H1 (cell line): ENCODE data around the gene ARV1. TPM values are rescaled to one million over a fixed set of nuclear protein-coding genes. Genes with fewer than 3 reads are reported as not detected.

Source experiments
- CTCF ChIA-PET: fragments of 300-600 bp; sonication (Branson Sonifier 250); formaldehyde crosslinking; loops from one replicate; lab custom pipeline; 2021; ENCODE audit not compliant: partially characterized antibody; lab: Charles Lee
- POLR2A ChIA-PET: fragments of 300-600 bp; sonication (Branson Sonifier 250); formaldehyde crosslinking; loops from one replicate; lab custom pipeline; 2021; ENCODE audit warnings: inconsistent platforms; ENCODE audit not compliant: partially characterized antibody; lab: Charles Lee
- DNase-seq, 2 experiments: peaks; one replicate each; pipeline versions ENCODE4 v3.0.0 to v3.0.0-alpha.2; 2010 to 2022; ENCODE audit warnings: low spot score in 2 of 2, low read depth in 1 of 2, mixed read lengths in 1 of 2
- FAIRE-seq: peaks from 2 replicates; lab custom pipeline; 2011; peaks lifted over from hg19 to GRCh38; lab: Jason Lieb, UNC
- H2AFZ ChIP-seq: 2 replicates; pipeline ENCODE4 v1.8.1; 2012; ENCODE audit warnings: low read length, inconsistent platforms
- H2AK5ac ChIP-seq: 2 replicates; pipeline ENCODE4 v1.6.1; 2013; ENCODE audit warnings: low read depth, low read length
- H2BK120ac ChIP-seq: replicated peaks from 2 replicates; pipeline ENCODE3; 2013; ENCODE audit warnings: low read depth, low read length, inconsistent platforms
- H2BK12ac ChIP-seq: 2 replicates; pipeline ENCODE4 v1.6.1; 2013; ENCODE audit warnings: low read depth, low read length
- H2BK15ac ChIP-seq: 2 replicates; pipeline ENCODE4 v1.6.1; 2013; ENCODE audit warnings: low read length
- H2BK20ac ChIP-seq: 2 replicates; pipeline ENCODE4 v1.6.1; 2013; ENCODE audit warnings: low read length
- H2BK5ac ChIP-seq: 2 replicates; pipeline ENCODE4 v1.6.1; 2013; ENCODE audit warnings: low read depth, low read length
- H3K14ac ChIP-seq: 2 replicates; pipeline ENCODE4 v1.6.1; 2013; ENCODE audit warnings: inconsistent platforms; ENCODE audit not compliant: insufficient read length
- H3K18ac ChIP-seq: 2 replicates; pipeline ENCODE4 v1.6.1; 2013; ENCODE audit warnings: low read length; ENCODE audit errors: extremely low read depth
- H3K23ac ChIP-seq: 2 replicates; pipeline ENCODE4 v1.6.1; 2013; ENCODE audit warnings: inconsistent platforms; ENCODE audit not compliant: insufficient read length
- H3K23me2 ChIP-seq: 2 replicates; pipeline ENCODE4 v1.6.1; 2013; ENCODE audit warnings: low read depth, low read length
- H3K27ac ChIP-seq: 2 replicates; pipeline ENCODE4 v1.6.1; 2011; ENCODE audit warnings: low read depth, low read length, inconsistent platforms
- H3K27me3 ChIP-seq, 4 experiments: replicated peaks in 1 of 4; 1 replicate in 1 of 4; 2 replicates in 3 of 4; pipeline versions ENCODE4 v1.6.1 to v1.8.1; 2011 to 2013; ENCODE audit warnings: low read length in 3 of 4, mild to moderate bottlenecking in 3 of 4, inconsistent platforms in 2 of 4, mixed read lengths in 2 of 4, moderate library complexity in 1 of 4; ENCODE audit not compliant: control insufficient read depth in 3 of 4, insufficient read depth in 3 of 4; ENCODE audit errors: extremely low read depth in 1 of 4
- H3K36me3 ChIP-seq, 4 experiments: 2 replicates each; pipeline versions ENCODE4 v1.6.1 to v1.8.1; 2011 to 2013; ENCODE audit warnings: mild to moderate bottlenecking in 4 of 4, low read length in 3 of 4, moderate library complexity in 2 of 4, control low read depth in 1 of 4, inconsistent platforms in 1 of 4; ENCODE audit not compliant: insufficient read depth in 4 of 4, control insufficient read depth in 2 of 4
- H3K4ac ChIP-seq: replicated peaks from 2 replicates; pipeline ENCODE3; 2013; ENCODE audit warnings: low read length, low read depth, mixed read lengths, inconsistent platforms; ENCODE audit not compliant: insufficient read length
- H3K4me1 ChIP-seq, 4 experiments: replicated peaks in 1 of 4; 1 replicate in 1 of 4; 2 replicates in 3 of 4; pipeline versions ENCODE4 v1.6.1 to v1.8.1; 2011 to 2013; ENCODE audit warnings: low read length in 3 of 4, inconsistent platforms in 2 of 4, mixed read lengths in 1 of 4; ENCODE audit not compliant: insufficient read depth in 4 of 4, control insufficient read depth in 3 of 4
- H3K4me2 ChIP-seq, 2 experiments: 2 replicates each; pipeline versions ENCODE4 v1.6.1 to v1.8.1; 2011 to 2013; ENCODE audit warnings: low read depth in 2 of 2, low read length in 2 of 2, control low read depth in 1 of 2, inconsistent platforms in 1 of 2, mild to moderate bottlenecking in 1 of 2; ENCODE audit not compliant: insufficient read depth in 1 of 2
- H3K4me3 ChIP-seq, 4 experiments: fragments of 200-600, 300-600 bp in 1 of 4; sonication (generic), shearing (Covaris generic), sonication (Bioruptor Twin) in 1 of 4; 2 replicates each; pipeline versions ENCODE4 v1.5.1 to v1.8.1; 2011 to 2016; ENCODE audit warnings: low read length in 4 of 4, low read depth in 3 of 4, control low read depth in 2 of 4, inconsistent platforms in 2 of 4, mild to moderate bottlenecking in 2 of 4, mixed read lengths in 1 of 4, moderate library complexity in 1 of 4; ENCODE audit not compliant: insufficient read depth in 2 of 4; ENCODE audit errors: extremely low read depth in 1 of 4
- H3K56ac ChIP-seq: replicated peaks from 2 replicates; pipeline ENCODE3; 2013; ENCODE audit warnings: low read depth, mild to moderate bottlenecking, mixed read lengths, low read length, inconsistent platforms; ENCODE audit not compliant: insufficient read length
- H3K79me1 ChIP-seq: 2 replicates; pipeline ENCODE4 v1.6.1; 2013; ENCODE audit warnings: low read depth, low read length, control low read depth
- H3K79me2 ChIP-seq, 2 experiments: 2 replicates each; pipeline versions ENCODE4 v1.6.1 to v1.8.1; 2012 to 2013; ENCODE audit warnings: low read length in 2 of 2, mild to moderate bottlenecking in 2 of 2, inconsistent platforms in 1 of 2; ENCODE audit not compliant: insufficient read depth in 2 of 2, control insufficient read depth in 1 of 2
- H3K9ac ChIP-seq, 4 experiments: replicated peaks in 1 of 4; 1 replicate in 1 of 4; 2 replicates in 3 of 4; pipeline versions ENCODE4 v1.6.1 to v1.8.1; 2011 to 2013; ENCODE audit warnings: low read depth in 3 of 4, low read length in 3 of 4, control low read depth in 2 of 4, mild to moderate bottlenecking in 2 of 4, moderate library complexity in 2 of 4, inconsistent platforms in 1 of 4; ENCODE audit errors: extremely low read depth in 1 of 4
- H3K9me3 ChIP-seq, 2 experiments: 2 replicates each; pipeline versions ENCODE4 v1.6.1 to v1.8.1; 2012 to 2013; ENCODE audit warnings: mild to moderate bottlenecking in 2 of 2, moderate library complexity in 2 of 2, control low read depth in 1 of 2, inconsistent platforms in 1 of 2, low read depth in 1 of 2, low read length in 1 of 2, mixed read lengths in 1 of 2; ENCODE audit not compliant: insufficient read depth in 2 of 2
- H4K20me1 ChIP-seq, 2 experiments: replicated peaks in 1 of 2; 2 replicates each; pipeline versions ENCODE3 to v1.8.1; 2011 to 2013; ENCODE audit warnings: inconsistent platforms in 2 of 2, low read length in 2 of 2, mild to moderate bottlenecking in 1 of 2; ENCODE audit not compliant: insufficient read depth in 2 of 2, control insufficient read depth in 1 of 2
- H4K5ac ChIP-seq: 2 replicates; pipeline ENCODE4 v1.6.1; 2013; ENCODE audit warnings: low read length, low read depth, mixed read lengths, inconsistent platforms; ENCODE audit not compliant: insufficient read length
- H4K8ac ChIP-seq: 2 replicates; pipeline ENCODE4 v1.8.0; 2013; ENCODE audit warnings: mild to moderate bottlenecking, moderate library complexity, low read length, inconsistent platforms; ENCODE audit not compliant: insufficient read depth; ENCODE audit errors: extremely low read depth
- H4K91ac ChIP-seq: replicated peaks from 2 replicates; pipeline ENCODE3; 2013; ENCODE audit warnings: low read length, mixed read lengths, inconsistent platforms; ENCODE audit not compliant: insufficient read length
- CHD1 ChIP-seq: IDR thresholded peaks from 2 replicates; pipeline ENCODE4 v1.6.1; 2012; ENCODE audit warnings: low read depth, low read length, improper control_type of control experiment
- EGR1 ChIP-seq: IDR thresholded peaks from 2 replicates; pipeline ENCODE4 v1.6.1; 2011; ENCODE audit warnings: low read depth, low read length, borderline replicate concordance
- GTF2F1 ChIP-seq: IDR thresholded peaks from 2 replicates; pipeline ENCODE4 v1.6.1; 2012; ENCODE audit warnings: low read depth, low read length, improper control_type of control experiment, borderline replicate concordance
- JUN ChIP-seq: IDR thresholded peaks from 2 replicates; pipeline ENCODE4 v1.6.1; 2011; ENCODE audit warnings: low read depth, mild to moderate bottlenecking, improper control_type of control experiment, low read length
- KDM1A ChIP-seq: fragments of 200-600, 300-600 bp; sonication (generic); IDR thresholded peaks from 2 replicates; pipeline ENCODE4 v1.7.1; 2016; ENCODE audit warnings: mild to moderate bottlenecking, low read length, borderline replicate concordance
- NANOG ChIP-seq: IDR thresholded peaks from 2 replicates; pipeline ENCODE4 v1.6.1; 2011; ENCODE audit warnings: low read length, low read depth, mild to moderate bottlenecking, inconsistent platforms; ENCODE audit not compliant: insufficient read depth, poor library complexity, severe bottlenecking
- RFX5 ChIP-seq: IDR thresholded peaks from 2 replicates; pipeline ENCODE4 v1.6.1; 2011; ENCODE audit warnings: low read depth, low read length, improper control_type of control experiment, borderline replicate concordance
- RNF2 ChIP-seq: fragments of 200-900, 300-1000 bp; sonication (generic); IDR thresholded peaks from 2 replicates; pipeline ENCODE4 v1.7.1; 2016; ENCODE audit warnings: borderline replicate concordance, low read depth, mild to moderate bottlenecking, antibody characterized with exemption, low read length; ENCODE audit not compliant: poor library complexity, severe bottlenecking; ENCODE audit errors: missing control alignments
- TBP ChIP-seq: IDR thresholded peaks from 2 replicates; pipeline ENCODE4 v1.6.1; 2011; ENCODE audit warnings: low read depth, low read length, improper control_type of control experiment
- TEAD4 ChIP-seq: IDR thresholded peaks from 2 replicates; pipeline ENCODE4 v1.6.1; 2012; ENCODE audit warnings: low read depth, low read length, inconsistent platforms, mixed read lengths
- WGBS, 2 experiments: shearing (Covaris generic) in 1 of 2; methylation state at CpG; one replicate each; pipeline versions ENCODE4 v1.1.6 to v1.1.7; 2013 to 2015; ENCODE audit warnings: low lambda C conversion rate in 2 of 2, mixed read lengths in 2 of 2, inconsistent platforms in 1 of 2, low coverage in 1 of 2, missing lambda C conversion rate in 1 of 2; ENCODE audit not compliant: insufficient replicate concordance in 2 of 2, insufficient coverage in 1 of 2, insufficient read length in 1 of 2; ENCODE audit errors: extremely low coverage in 1 of 2, missing lambda C conversion rate in 1 of 2; 5-methylcytosine and 5-hydroxymethylcytosine counted together
- polyA plus RNA-seq, 7 experiments: library from polyadenylated mRNA; depleted of rRNA in 3 of 7; stranded (reverse) in 5 of 7; unstranded in 2 of 7; fragments of >200 nt in 5 of 7; fragments of 200-250 nt in 2 of 7; gene quantifications; 1 replicate in 5 of 7; 2 replicates in 1 of 7; 4 replicates in 1 of 7; pipeline versions ENCODE4 v1.2.1 to v1.2.3, GENCODE V29; 2011 to 2013; ENCODE audit warnings: missing spikeins in 2 of 7, mixed read lengths in 2 of 7
- total RNA-seq: library from RNA; stranded (reverse); fragmentation: NEBNext Ultra II Directional; extraction: Animal tissue kit (Norgen Biotek cat#: 25700); gene quantifications from 2 replicates; pipeline ENCODE4 v1.2.1, GENCODE V29; 2021

ARV1 gene
- total and polyA plus RNA-seq, 2 of the 8 experiments (the other 6 are each of a cell fraction or from before 2014, with no cell fraction given): 13.1 to 13.4 TPM

DNA sequence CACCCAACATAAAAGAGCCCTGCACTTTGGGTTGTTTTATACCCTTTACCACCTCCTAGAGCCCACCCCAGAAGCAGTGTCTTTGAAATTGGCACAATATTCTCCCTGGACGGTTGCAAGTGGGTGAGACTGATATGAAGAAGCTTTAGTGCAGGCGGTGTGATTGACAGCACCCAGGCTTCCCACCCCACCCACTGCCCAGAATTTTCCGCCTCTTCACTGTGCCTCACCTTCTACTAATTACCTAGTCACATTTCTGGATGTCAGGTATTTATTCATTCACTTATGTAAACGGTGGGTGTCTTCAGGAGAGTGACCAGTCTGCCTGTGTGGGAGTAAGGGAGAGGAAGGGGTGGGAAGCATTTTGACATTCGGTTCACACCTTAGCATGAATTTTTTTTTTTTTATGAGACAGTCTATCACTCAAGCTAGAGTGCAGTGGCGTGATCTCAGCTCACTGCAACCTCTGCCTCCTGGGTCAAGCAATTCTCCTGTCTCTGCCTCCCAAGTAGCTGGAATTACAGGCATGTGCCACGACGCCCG lies 62.9 kb downstream of the ARV1 start:
- H3K9ac ChIP-seq: no peak overlapping the region
- peaks cover 0 to 5% (median 2%) of the 10 kb centered on the region in 4 experiments; a peak in 5 of 7 replicates for H3K4me1 ChIP-seq
- no peak overlapping the region for H2BK20ac ChIP-seq
- no peak overlapping the region for H3K4me3 ChIP-seq
- ChIA-PET POLR2A (no interaction called here), CTCF (interaction anchor here (0.6 to 1.9 kb wide), 4 partner anchors 8 to 179 kb away, joined by 3 to 6 read pairs (median 3); no protein-coding TSS in a partner anchor)
- H4K20me1 ChIP-seq: peaks cover 2 to 5% of the 10 kb centered on the region in 2 experiments
- no peak overlapping the region for H3K4me2 ChIP-seq
- H4K5ac ChIP-seq: no peak overlapping the region
- H4K91ac ChIP-seq: no peak overlapping the region
- no peak overlapping the region for H2BK12ac ChIP-seq
- no peak overlapping the region for H3K18ac ChIP-seq
- H3K36me3 ChIP-seq: no peaks in the 10 kb centered on the region; a peak in 1 of 8 replicates
- WGBS, 2 experiments: 80% methylated on average over 9 of the region's 9 CpGs; no CpG with 5 or more reads in 1 of the 2 experiments
- no peak overlapping the region for H2BK5ac ChIP-seq
- FAIRE-seq (no peak), DNase-seq (no peak)
- H3K23ac ChIP-seq: no peak overlapping the region
- no peak overlapping the region for H3K27ac ChIP-seq
- H2BK120ac ChIP-seq: no peak overlapping the region
- H3K9me3 ChIP-seq: 0 out of 4 replicates have a peak, but pooled peaks cover 0 to 5% of the 10 kb centered on the region in 2 experiments
- no peaks in the 10 kb centered on the region for H3K79me2 ChIP-seq
- H2AK5ac ChIP-seq: no peak overlapping the region
- no peak overlapping the region for H3K14ac ChIP-seq
- TF ChIP-seq TBP: no peak
- TF ChIP-seq NANOG: no peak
- TF ChIP-seq JUN: no peak
- no peak for TF ChIP-seq EGR1
- TF ChIP-seq KDM1A: no peak
- TF ChIP-seq CHD1: no peak
- no peak for TF ChIP-seq GTF2F1
- no peak for TF ChIP-seq TEAD4
- no peak for TF ChIP-seq RFX5
- TF ChIP-seq RNF2: no peak
- no peak overlapping the region for H2AFZ ChIP-seq
- no peaks in the 10 kb centered on the region for H3K79me1 ChIP-seq
- H3K27me3 ChIP-seq: peaks cover 34 to 68% (median 58%) of the 10 kb centered on the region in 4 experiments
- H3K23me2 ChIP-seq: peaks cover 12% of the 10 kb centered on the region; the same call in 1 of the 2 replicates
- no peak overlapping the region for H2BK15ac ChIP-seq
- H4K8ac ChIP-seq: no peak overlapping the region
- no peak overlapping the region for H3K4ac ChIP-seq
- no peak overlapping the region for H3K56ac ChIP-seq
